Measurements from ENCODE around the gene C6orf141. TPM values are rescaled to one million over a fixed set of nuclear protein-coding genes. Genes with fewer than 3 reads are reported as not detected.

C6orf141 gene
- total RNA-seq, 2 donors from 2014 or later: 0.81 to 1.7 TPM

- Mint-ChIP-seq H3K27me3 (ENCODE audit: insufficient read depth) (peaks cover 95% of the 10 kb centered on the region), H3K9me3 (no peaks in the 10 kb centered on the region), H3K36me3 (ENCODE audit: low read depth) (no peaks in the 10 kb centered on the region), H3K4me3 (no peak overlapping the region), H3K27ac (no peak overlapping the region), H3K4me1 (peaks cover 12% of the 10 kb centered on the region)
- 86% methylated on average over 1 of the region's 3 CpGs; no CpG with 5 or more reads in 1 of the 2 experiments for WGBS, 2 experiments (ENCODE audit: insufficient coverage in 1 of 2, insufficient read length in 1 of 2)
- Histone ChIP-seq H3K27me3 (ENCODE audit: control insufficient read depth, insufficient read depth, low read length, poor library complexity, severe bottlenecking) (peaks cover 40% of the 10 kb centered on the region), H3K36me3 (ENCODE audit: control insufficient read depth, insufficient read depth, low read length) (no peaks in the 10 kb centered on the region), H3K4me3 (ENCODE audit: low read length) (no peak overlapping the region), H3K4me1 (ENCODE audit: control insufficient read depth, insufficient read depth, low read length) (no peaks in the 10 kb centered on the region), H3K9me3 (ENCODE audit: control insufficient read depth, low read length) (no peaks in the 10 kb centered on the region), H3K27ac (ENCODE audit: low read depth, low read length) (no peak overlapping the region), H3K9ac (ENCODE audit: extremely low read depth, low read length, poor library complexity, severe bottlenecking) (no peak overlapping the region)
- TF ChIP-seq CTCF (conservative IDR thresholded peaks at IDR 0.05): no peak
- no peak for DNase-seq
Measured at GRCh38 chr6:49557177-49557576, 6.7 kb downstream of the C6orf141 start.

- Histone ChIP-seq H3K9me3 (ENCODE audit: control insufficient read depth, low read length) (no peaks in the 10 kb centered on the region), H3K4me1 (ENCODE audit: control insufficient read depth, insufficient read depth, low read length) (no peaks in the 10 kb centered on the region), H3K36me3 (ENCODE audit: control insufficient read depth, insufficient read depth, low read length) (no peaks in the 10 kb centered on the region), H3K9ac (ENCODE audit: extremely low read depth, low read length, poor library complexity, severe bottlenecking) (no peak overlapping the region), H3K4me3 (ENCODE audit: low read length) (no peak overlapping the region), H3K27me3 (ENCODE audit: control insufficient read depth, insufficient read depth, low read length, poor library complexity, severe bottlenecking) (peaks cover 29% of the 10 kb centered on the region), H3K27ac (ENCODE audit: low read depth, low read length) (no peak overlapping the region)
- no peak overlapping the region for H3K27ac Mint-ChIP-seq
- peaks cover 95% of the 10 kb centered on the region for H3K27me3 Mint-ChIP-seq (ENCODE audit: insufficient read depth)
- peaks cover 8% of the 10 kb centered on the region for H3K4me1 Mint-ChIP-seq
- no peak overlapping the region for H3K4me3 Mint-ChIP-seq
- H3K9me3 Mint-ChIP-seq: no peaks in the 10 kb centered on the region
- no peak for TF ChIP-seq CTCF (conservative IDR thresholded peaks at IDR 0.05)
- H3K36me3 Mint-ChIP-seq (ENCODE audit: low read depth): no peaks in the 10 kb centered on the region
- no peak for DNase-seq
Measured at GRCh38 chr6:49558238-49558637, 7.8 kb downstream of the C6orf141 start.

- Mint-ChIP-seq H3K4me1 (peaks cover 12% of the 10 kb centered on the region), H3K4me3 (no peak overlapping the region), H3K27me3 (ENCODE audit: insufficient read depth) (peaks cover 91% of the 10 kb centered on the region), H3K9me3 (peaks cover 14% of the 10 kb centered on the region), H3K36me3 (ENCODE audit: low read depth) (no peaks in the 10 kb centered on the region), H3K27ac (no peak overlapping the region)
- Histone ChIP-seq H3K9me3 (ENCODE audit: control insufficient read depth, low read length) (peaks cover 11% of the 10 kb centered on the region), H3K4me3 (ENCODE audit: low read length) (no peak overlapping the region), H3K36me3 (ENCODE audit: control insufficient read depth, insufficient read depth, low read length) (no peaks in the 10 kb centered on the region), H3K9ac (ENCODE audit: extremely low read depth, low read length, poor library complexity, severe bottlenecking) (no peak overlapping the region), H3K27me3 (ENCODE audit: control insufficient read depth, insufficient read depth, low read length, poor library complexity, severe bottlenecking) (peaks cover 18% of the 10 kb centered on the region), H3K27ac (ENCODE audit: low read depth, low read length) (no peak overlapping the region), H3K4me1 (ENCODE audit: control insufficient read depth, insufficient read depth, low read length) (peaks cover 3% of the 10 kb centered on the region)
- 90 to 92% methylated on average over 5 of the region's 5 CpGs for WGBS, 2 experiments (ENCODE audit: insufficient coverage in 1 of 2, insufficient read length in 1 of 2)
- DNase-seq: no peak
- TF ChIP-seq CTCF (conservative IDR thresholded peaks at IDR 0.05): no peak
Measured at GRCh38 chr6:49563006-49563886, 12.8 kb downstream of the C6orf141 start.
